Left forelimb (tissue), 1 donor: Measurements from ENCODE around the gene PLXNA4.

Experiments used
- DNase-seq: peaks from one replicate; pipeline ENCODE4 v3.0.0-alpha.2; 2018; ENCODE audit warnings: low spot score

The PLXNA4 gene

DNA sequence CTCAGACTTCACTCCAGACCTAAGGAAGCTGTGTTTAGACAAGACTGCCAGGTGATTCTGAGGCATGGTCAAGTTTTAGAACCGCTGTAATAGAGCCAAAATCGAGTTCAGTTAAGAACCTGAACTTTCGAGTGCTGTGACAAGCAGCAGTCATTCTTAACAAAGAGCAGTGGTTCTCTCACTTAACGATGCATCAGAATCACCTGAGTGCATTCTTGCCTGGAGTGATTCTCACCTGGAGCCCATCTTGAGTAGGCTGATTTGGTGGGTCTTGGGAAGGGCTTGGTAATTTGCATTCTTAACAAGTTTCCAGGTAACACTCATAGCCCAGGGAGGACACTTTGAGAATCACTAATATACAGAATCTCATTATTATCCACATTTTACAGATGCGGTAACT is 44.7 kb downstream of the PLXNA4 start:
- no peak for DNase-seq

- DNase-seq, result no peak
Measured at GRCh38 chr7:132528695-132529094, 47.6 kb downstream of the PLXNA4 start.

- no peak for DNase-seq
Measured at GRCh38 chr7:132527467-132528410, 48.5 kb downstream of the PLXNA4 start.

DNA sequence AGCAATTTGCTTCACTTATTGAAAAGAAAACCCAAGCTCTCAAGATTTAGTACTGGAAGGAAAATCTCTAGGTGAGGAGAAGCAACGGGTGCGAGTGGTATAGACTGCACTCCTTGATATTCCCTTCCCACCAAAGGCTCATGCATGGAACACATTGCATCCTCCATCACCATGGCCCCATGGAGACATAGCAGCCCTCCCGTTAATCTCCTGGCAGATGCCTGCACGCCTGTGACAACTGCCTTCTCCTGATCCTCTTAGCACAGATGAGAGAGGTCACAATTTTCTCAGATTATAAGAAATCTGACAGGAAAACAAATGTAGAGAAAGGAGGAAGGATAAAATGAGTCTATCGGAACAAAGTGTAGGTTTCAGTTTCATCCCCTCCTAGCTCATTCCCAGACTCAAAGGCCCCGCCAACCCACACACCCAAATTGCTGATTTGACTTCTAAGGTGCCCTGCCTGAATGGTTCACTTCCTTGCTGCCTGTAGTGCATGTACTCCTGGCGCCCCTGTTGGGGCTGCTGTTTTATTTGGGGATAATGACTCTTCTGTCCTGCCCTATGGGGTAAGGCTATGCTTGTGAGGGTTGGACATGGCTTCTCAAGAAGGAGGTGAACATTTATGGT is 50.0 kb downstream of the PLXNA4 start:
- no peak for DNase-seq

DNA sequence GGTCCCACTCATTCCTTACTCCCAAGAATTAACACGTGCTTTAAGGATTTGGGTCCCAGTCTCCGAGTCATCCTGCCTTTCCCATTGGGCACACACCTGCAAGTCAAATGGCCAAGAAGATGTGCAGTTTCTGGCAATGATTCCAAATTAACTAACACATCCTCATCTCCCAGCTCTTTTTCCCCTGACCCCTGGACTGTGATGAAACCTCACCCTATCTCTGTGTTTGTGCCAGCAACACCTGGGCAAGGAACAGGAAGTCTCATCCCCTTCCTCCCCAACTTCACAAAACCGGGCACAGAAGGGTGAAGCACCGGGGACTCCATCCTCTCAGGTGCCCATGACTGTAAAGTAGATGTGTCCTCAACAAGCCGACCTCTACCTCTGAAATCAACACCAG is 54.8 kb downstream of the PLXNA4 start:
- no peak for DNase-seq

DNA sequence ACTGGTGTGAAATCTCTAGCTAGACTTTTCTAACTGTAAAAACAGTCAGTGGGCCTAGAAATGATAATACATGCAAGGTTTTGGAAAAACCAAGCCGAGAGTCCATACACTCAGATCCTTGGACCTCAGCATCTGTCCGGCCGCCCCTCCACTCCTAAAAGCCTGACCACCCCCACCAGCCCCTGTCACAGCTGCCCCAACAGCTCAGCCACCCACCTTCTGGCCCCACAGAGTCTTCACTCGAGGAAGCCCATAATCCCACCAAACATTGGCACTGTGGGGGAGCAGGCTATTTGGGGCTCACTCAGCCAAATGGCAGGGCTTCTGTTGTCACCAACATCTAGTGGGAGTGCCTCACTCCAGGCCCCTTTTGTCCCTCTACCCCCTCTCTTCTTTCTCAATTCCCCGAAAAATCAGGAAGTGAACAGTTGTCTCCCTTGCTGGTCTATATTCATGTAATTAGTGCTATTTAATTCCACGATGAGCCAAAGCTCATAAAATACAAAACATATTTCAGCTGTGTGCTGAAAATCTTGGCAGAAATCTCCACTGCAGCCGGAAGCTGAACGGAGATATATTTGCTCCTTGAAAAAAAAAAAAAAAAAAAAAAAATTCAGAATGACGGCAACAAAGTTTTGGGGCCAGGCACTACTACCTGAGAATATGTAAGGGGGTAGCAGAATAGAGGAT is 55.5 kb downstream of the PLXNA4 start:
- no peak for DNase-seq

- DNase-seq, result no peak
Measured at GRCh38 chr7:132519936-132520335, 56.3 kb downstream of the PLXNA4 start.

- no peak for DNase-seq
Measured at GRCh38 chr7:132518839-132519173, 57.5 kb downstream of the PLXNA4 start.

GRCh38 chr7:132518102-132518838 is 58.0 kb downstream of the PLXNA4 start:
- DNase-seq, result peak; percentile 38

- DNase-seq, result no peak
Measured at GRCh38 chr7:132516042-132516840, 60.0 kb downstream of the PLXNA4 start.

GRCh38 chr7:132515181-132515580 is 61.1 kb downstream of the PLXNA4 start:
- no peak for DNase-seq

- no peak for DNase-seq
Measured at GRCh38 chr7:132514430-132514829, 61.8 kb downstream of the PLXNA4 start.

DNA sequence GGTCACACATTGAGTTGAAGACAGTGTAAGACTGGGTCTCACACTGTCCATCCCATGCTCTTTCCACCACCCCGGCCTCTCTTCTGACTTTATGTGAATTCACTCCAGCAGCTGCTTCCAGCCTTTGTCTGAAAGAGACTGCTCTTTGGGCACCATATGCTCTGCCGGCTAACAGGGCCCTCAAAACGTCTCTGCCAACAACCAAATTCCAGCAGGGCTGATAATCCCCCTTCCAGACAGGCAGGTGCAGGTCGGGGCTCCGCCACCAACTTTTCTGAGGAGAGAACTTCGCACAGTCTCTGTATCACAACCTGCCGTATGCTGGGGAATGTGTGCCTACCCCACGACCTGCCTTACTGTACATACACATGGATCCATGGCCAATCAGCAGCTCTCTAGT is 64.3 kb downstream of the PLXNA4 start:
- no peak for DNase-seq

DNA sequence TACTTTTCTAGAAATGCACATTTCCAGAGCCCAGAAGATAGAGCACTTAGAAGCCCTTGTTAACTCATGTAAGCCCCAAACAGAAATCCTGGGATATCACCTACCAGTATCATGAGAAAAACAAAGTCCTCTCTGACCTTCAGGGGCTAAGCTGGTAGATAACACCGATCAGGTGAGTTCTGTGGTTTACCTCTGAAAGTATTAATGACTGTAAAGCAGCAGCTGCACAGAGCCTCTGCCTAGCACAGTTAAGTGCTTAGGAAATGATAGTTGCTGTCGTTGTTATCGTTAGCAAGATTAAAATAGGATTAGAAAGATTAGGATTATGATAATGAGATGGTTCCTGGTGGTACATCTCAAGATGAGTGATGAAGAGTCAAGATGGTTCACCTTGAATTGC is 64.9 kb downstream of the PLXNA4 start:
- no peak for DNase-seq

DNA sequence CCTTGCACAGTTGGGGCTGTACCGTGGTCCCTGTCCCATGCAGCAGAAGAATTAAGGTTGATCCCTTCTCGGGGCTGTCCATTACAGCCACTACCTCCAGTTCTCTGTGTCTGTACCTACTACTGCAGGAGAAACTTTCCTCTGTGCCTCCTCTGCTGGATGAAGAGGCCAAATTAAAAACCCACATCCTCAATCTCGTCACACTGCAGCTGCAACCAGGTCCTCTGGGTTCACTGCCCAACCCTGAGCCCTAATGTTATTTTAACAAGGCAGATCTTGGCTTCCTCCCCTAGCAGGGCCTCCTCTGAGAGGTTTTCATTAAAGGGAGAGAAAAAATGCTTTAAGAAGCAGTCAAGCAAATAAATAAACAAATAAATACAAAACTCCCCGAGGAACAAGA is 66.6 kb downstream of the PLXNA4 start:
- DNase-seq, result no peak

GRCh38 chr7:132508724-132509353 is 67.4 kb downstream of the PLXNA4 start:
- DNase-seq, result no peak

- DNase-seq, result no peak
Measured at GRCh38 chr7:132504852-132505251, 71.4 kb downstream of the PLXNA4 start.

DNA sequence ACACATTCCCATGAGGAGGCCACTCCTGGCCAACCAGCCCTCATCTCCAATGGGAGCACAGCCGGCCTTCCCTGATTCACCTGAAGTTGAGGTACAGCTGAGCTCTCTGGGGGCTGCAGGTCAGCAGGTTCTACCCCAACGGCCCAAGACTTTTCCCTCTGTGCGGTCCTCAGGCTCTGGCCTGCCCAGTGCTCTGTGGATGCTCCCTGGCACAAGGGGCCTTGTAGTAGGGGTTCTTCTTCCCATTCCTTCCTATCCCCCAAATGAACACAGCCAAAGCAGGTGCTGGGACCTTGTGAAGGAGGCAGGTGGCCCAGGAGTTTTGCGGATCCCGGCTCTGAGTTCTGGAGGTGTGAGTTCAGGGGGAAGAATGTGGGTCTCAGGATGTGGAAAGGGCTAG is 72.2 kb downstream of the PLXNA4 start:
- no peak for DNase-seq

DNA sequence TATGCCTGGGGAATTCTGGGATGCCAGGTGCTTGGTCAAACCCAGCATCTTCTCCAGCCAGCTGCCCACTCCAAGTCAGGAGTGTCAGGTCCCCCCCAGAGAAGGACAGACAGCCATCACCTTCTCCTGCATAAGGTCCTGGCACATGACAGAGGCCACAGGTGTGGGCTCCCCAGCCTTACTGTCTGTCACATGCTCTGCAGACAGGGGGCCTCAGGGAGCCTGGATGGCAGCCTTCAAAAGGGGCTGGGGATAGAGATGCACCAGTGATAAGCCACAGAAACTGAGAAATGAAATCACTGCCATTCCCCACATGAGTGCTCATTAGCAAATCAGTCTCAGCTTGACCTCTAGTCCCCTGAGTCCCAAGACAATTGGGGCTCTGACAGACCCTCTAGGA is 72.9 kb downstream of the PLXNA4 start:
- DNase-seq, result no peak

DNA sequence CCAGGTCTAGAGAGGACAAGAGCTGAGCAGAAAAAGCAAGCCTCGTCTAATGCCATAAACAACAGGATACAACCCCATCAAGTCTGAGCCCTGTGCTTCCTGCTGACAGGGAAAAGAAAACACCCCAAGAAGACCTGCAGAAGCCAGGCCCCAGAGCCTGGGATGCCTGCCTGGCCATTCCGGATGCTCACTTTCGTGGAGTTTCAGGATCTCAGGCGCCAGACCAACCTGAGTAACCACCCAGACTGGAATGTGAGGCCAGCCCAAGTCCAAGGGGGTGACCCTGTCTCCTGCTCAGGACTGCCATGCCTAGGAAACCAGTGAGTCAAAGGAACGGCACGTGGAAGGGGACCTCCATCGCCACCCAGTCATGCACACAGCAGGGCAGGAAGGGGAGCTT is 74.3 kb downstream of the PLXNA4 start:
- no peak for DNase-seq
